NB4 (cell line): ENCODE measurements around the gene MTHFD2L.

Experiments
- POLR2A ChIP-seq: IDR thresholded peaks from 2 replicates; pipeline ENCODE4 v1.6.1; 2011; ENCODE audit warnings: mild to moderate bottlenecking; ENCODE audit not compliant: insufficient read length; ENCODE audit errors: extremely low read depth
- TF ChIP-seq, protein P1 (sequence below): IDR thresholded peaks from one replicate; pipeline ENCODE4 v1.5.1; 2012; ENCODE audit warnings: low read depth, low read length

- TF ChIP-seq POLR2A, result no peak
- TF ChIP-seq, protein P1, sequence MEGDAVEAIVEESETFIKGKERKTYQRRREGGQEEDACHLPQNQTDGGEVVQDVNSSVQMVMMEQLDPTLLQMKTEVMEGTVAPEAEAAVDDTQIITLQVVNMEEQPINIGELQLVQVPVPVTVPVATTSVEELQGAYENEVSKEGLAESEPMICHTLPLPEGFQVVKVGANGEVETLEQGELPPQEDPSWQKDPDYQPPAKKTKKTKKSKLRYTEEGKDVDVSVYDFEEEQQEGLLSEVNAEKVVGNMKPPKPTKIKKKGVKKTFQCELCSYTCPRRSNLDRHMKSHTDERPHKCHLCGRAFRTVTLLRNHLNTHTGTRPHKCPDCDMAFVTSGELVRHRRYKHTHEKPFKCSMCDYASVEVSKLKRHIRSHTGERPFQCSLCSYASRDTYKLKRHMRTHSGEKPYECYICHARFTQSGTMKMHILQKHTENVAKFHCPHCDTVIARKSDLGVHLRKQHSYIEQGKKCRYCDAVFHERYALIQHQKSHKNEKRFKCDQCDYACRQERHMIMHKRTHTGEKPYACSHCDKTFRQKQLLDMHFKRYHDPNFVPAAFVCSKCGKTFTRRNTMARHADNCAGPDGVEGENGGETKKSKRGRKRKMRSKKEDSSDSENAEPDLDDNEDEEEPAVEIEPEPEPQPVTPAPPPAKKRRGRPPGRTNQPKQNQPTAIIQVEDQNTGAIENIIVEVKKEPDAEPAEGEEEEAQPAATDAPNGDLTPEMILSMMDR, result no peak
These were observed 9.7 kb downstream of the MTHFD2L start for GRCh38 chr4:74167585-74167984.
